G401.6 (cell line): Measurements from ENCODE around the gene GSK3B.

Experiments
- FAIRE-seq: peaks from 2 replicates; lab custom pipeline; 2012; peaks lifted over from hg19 to GRCh38; lab: Jason Lieb, UNC

GSK3B gene

DNA sequence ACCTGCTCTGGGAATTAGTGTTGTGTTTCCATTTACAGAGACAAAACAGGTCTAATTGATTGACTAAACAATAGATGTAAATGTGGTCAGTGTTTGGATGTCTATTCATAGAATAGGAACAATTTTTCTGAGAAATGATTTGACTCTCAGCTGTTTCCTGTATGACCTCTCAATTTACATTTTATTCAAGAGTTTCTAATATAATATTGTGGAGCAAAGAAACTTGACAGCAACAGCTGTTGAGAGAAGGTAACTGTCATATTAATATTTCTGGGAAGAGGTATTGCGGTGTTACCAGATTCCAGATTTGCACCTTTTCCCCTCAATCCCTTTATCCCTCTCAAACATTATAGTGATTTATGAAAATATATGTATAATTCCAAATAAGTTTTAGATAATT, 316.1 kb downstream of the GSK3B start:
- no peak for FAIRE-seq

- no peak for FAIRE-seq
Observed at GRCh38 chr3:119776304-119776703, 317.9 kb downstream of the GSK3B start.

GRCh38 chr3:119774444-119774843, 319.8 kb downstream of the GSK3B start:
- FAIRE-seq: no peak
